KMS-11 (cell line): ENCODE results near the gene KLHL1.

ENCODE experiments used
- H2AFZ ChIP-seq: fragments of 200-600 bp; sonication (generic); 2 replicates; pipeline ENCODE4 v1.6.1; 2016; ENCODE audit warnings: antibody characterized with exemption, mixed run types, low read depth
- H3K27ac ChIP-seq: fragments of 200-600 bp; sonication (generic); 2 replicates; pipeline ENCODE4 v1.6.1; 2016; ENCODE audit warnings: mild to moderate bottlenecking, mixed run types
- H3K27me3 ChIP-seq: fragments of 200-600 bp; sonication (generic); 2 replicates; pipeline ENCODE4 v1.6.1; 2017; ENCODE audit warnings: mild to moderate bottlenecking, low read depth, mixed run types, moderate library complexity; ENCODE audit not compliant: insufficient read depth
- H3K36me3 ChIP-seq: fragments of 200-600 bp; sonication (generic); 2 replicates; pipeline ENCODE4 v1.6.1; 2017; ENCODE audit warnings: mild to moderate bottlenecking, mixed run types; ENCODE audit not compliant: insufficient read depth
- H3K4me1 ChIP-seq: fragments of 200-600 bp; sonication (generic); 2 replicates; pipeline ENCODE4 v1.6.1; 2016; ENCODE audit warnings: mild to moderate bottlenecking, low read depth, mixed run types; ENCODE audit not compliant: poor library complexity, severe bottlenecking
- H3K4me2 ChIP-seq: fragments of 200-600 bp; sonication (generic); 2 replicates; pipeline ENCODE4 v1.7.0; 2016; ENCODE audit warnings: mild to moderate bottlenecking, mixed run types
- H3K4me3 ChIP-seq: fragments of 200-600 bp; sonication (generic); IDR thresholded peaks from 2 replicates; pipeline ENCODE4 v1.6.1; 2017; ENCODE audit warnings: low read depth, low read length, mixed read lengths; ENCODE audit not compliant: insufficient read depth
- H3K79me2 ChIP-seq: fragments of 200-600 bp; sonication (generic); 2 replicates; pipeline ENCODE4 v1.6.1; 2016; ENCODE audit warnings: low read depth, mixed run types; ENCODE audit not compliant: insufficient read depth
- H3K9ac ChIP-seq: fragments of 200-600 bp; sonication (generic); 2 replicates; pipeline ENCODE4 v1.6.1; 2016; ENCODE audit warnings: mild to moderate bottlenecking, mixed run types
- H4K20me1 ChIP-seq: fragments of 200-600 bp; sonication (generic); 2 replicates; pipeline ENCODE4 v1.6.1; 2016; ENCODE audit warnings: mild to moderate bottlenecking, mixed run types; ENCODE audit not compliant: insufficient read depth
- CTCF ChIP-seq: fragments of 200-600 bp; sonication (generic); conservative IDR thresholded peaks from 2 replicates; pipeline ENCODE4 v1.6.1; 2017; ENCODE audit warnings: low read depth, mild to moderate bottlenecking, antibody characterized with exemption, low read length, moderate library complexity, mixed read lengths

KLHL1 gene

GRCh38 chr13:69879936-69880335 lies 228.3 kb downstream of the KLHL1 start:
- H4K20me1 ChIP-seq, result no peaks in the 10 kb centered on the region
- H3K9ac ChIP-seq, result no peak overlapping the region
- no peaks in the 10 kb centered on the region for H3K4me1 ChIP-seq
- no peaks in the 10 kb centered on the region for H3K79me2 ChIP-seq
- no peak overlapping the region for H3K27ac ChIP-seq
- H3K36me3 ChIP-seq, result no peaks in the 10 kb centered on the region
- no peak for TF ChIP-seq CTCF
- H2AFZ ChIP-seq, result no peak overlapping the region
- no peaks in the 10 kb centered on the region for H3K27me3 ChIP-seq
- H3K4me2 ChIP-seq, result no peak overlapping the region
- H3K4me3 ChIP-seq, result no peak overlapping the region

GRCh38 chr13:69872321-69873047 lies 235.8 kb downstream of the KLHL1 start:
- no peaks in the 10 kb centered on the region for H3K79me2 ChIP-seq

GRCh38 chr13:69866555-69866954 lies 241.7 kb downstream of the KLHL1 start:
- Histone ChIP-seq H3K4me3 (no peak overlapping the region), H3K36me3 (no peaks in the 10 kb centered on the region), H3K9ac (no peak overlapping the region), H3K27ac (no peak overlapping the region), H3K4me1 (no peaks in the 10 kb centered on the region), H3K79me2 (no peaks in the 10 kb centered on the region), H3K27me3 (no peaks in the 10 kb centered on the region), H2AFZ (no peak overlapping the region), H4K20me1 (no peaks in the 10 kb centered on the region), H3K4me2 (no peak overlapping the region)
- no peak for TF ChIP-seq CTCF

More at GRCh38 chr13:69872321-69873047, 235.8 kb downstream of the KLHL1 start:
- no peak overlapping the region for H3K4me3 ChIP-seq
- no peaks in the 10 kb centered on the region for H3K4me1 ChIP-seq
- TF ChIP-seq CTCF, result no peak
- no peaks in the 10 kb centered on the region for H3K36me3 ChIP-seq
- H3K4me2 ChIP-seq, result no peak overlapping the region
- no peak overlapping the region for H3K9ac ChIP-seq
- no peaks in the 10 kb centered on the region for H4K20me1 ChIP-seq
- H3K27ac ChIP-seq, result no peak overlapping the region
- no peak overlapping the region for H2AFZ ChIP-seq
- no peaks in the 10 kb centered on the region for H3K27me3 ChIP-seq

- Histone ChIP-seq H3K27me3 (no peaks in the 10 kb centered on the region), H3K9ac (no peak overlapping the region), H3K36me3 (no peaks in the 10 kb centered on the region), H3K79me2 (no peaks in the 10 kb centered on the region), H3K4me3 (no peak overlapping the region), H2AFZ (no peak overlapping the region), H3K4me1 (no peaks in the 10 kb centered on the region), H3K4me2 (no peak overlapping the region), H3K27ac (no peak overlapping the region), H4K20me1 (no peaks in the 10 kb centered on the region)
- peak; percentile 75 for TF ChIP-seq CTCF
Observed at GRCh38 chr13:69857183-69857821, 250.9 kb downstream of the KLHL1 start.
